BE2C (cell line): ENCODE data around the gene ZNF644.

Source experiments
- DNase-seq: peaks from one replicate; pipeline ENCODE4 v3.0.0-alpha.2; 2020
- H3K27me3 ChIP-seq: fragments of 250-450 bp; sonication (Bioruptor Pico); 2 replicates; pipeline ENCODE4 v1.5.1; 2020; ENCODE audit warnings: mild to moderate bottlenecking
- H3K36me3 ChIP-seq: fragments of 250-450 bp; sonication (Bioruptor Pico); 2 replicates; pipeline ENCODE4 v1.5.1; 2020; ENCODE audit warnings: mild to moderate bottlenecking
- H3K4me1 ChIP-seq: fragments of 250-450 bp; sonication (Bioruptor Pico); 2 replicates; pipeline ENCODE4 v1.5.1; 2020
- H3K4me3 ChIP-seq: 2 replicates; pipeline ENCODE4 v1.5.1; 2011; ENCODE audit warnings: low read depth, low read length
- H3K9me3 ChIP-seq: fragments of 250-450 bp; sonication (Bioruptor Pico); 2 replicates; pipeline ENCODE4 v1.5.1; 2020
- TF ChIP-seq, protein P1 (sequence below): IDR thresholded peaks from 2 replicates; pipeline ENCODE4 v1.5.1; 2012; ENCODE audit warnings: mild to moderate bottlenecking, low read depth, low read length

The ZNF644 gene

DNA sequence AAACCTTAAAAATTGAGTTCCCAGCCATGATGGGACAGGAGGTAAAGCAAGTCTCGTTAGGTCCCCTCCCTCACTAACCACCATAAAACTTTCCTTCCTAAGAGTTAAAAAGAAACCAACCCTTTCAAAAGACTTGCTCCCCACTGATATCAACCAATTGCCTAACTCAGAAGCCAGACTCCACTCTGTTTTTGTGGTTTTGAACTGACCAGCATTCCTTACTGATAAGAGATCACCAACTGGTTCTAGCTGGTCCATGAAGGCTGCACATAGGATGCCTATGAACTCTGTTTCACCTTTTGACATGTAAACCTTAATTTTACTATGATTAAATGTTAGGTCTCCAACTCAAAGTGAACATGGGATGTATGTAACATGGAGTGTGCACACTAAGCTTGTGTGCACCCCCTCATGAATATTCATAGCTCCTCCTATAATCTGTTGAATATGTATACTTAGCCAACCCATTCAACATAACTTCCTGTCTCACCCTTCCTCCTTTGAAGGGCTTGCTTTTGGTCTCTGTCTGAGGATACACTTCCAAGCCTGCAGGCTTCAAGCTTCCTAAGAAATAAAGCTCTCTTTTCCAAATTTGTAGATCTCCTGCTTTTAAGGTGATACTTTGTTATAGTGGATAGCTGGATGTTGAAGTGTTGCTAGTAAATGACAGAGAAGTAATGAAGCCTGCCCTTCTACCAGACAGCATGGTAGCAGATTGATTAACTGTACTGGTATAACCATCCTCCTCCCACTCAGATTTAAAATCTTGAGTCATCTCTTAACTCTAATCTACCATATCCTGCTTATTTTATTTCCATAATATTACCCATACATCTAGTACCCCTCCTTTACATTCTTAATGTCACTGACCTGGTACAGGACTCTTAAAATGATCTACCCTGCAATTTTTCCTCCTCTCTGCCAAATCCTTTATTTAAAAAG, 95.6 kb downstream of the ZNF644 start:
- Histone ChIP-seq H3K36me3 (no peaks in the 10 kb centered on the region), H3K4me1 (no peaks in the 10 kb centered on the region), H3K27me3 (no peaks in the 10 kb centered on the region), H3K4me3 (no peak overlapping the region), H3K9me3 (no peaks in the 10 kb centered on the region)
- no peak for DNase-seq
- TF ChIP-seq, protein P1, sequence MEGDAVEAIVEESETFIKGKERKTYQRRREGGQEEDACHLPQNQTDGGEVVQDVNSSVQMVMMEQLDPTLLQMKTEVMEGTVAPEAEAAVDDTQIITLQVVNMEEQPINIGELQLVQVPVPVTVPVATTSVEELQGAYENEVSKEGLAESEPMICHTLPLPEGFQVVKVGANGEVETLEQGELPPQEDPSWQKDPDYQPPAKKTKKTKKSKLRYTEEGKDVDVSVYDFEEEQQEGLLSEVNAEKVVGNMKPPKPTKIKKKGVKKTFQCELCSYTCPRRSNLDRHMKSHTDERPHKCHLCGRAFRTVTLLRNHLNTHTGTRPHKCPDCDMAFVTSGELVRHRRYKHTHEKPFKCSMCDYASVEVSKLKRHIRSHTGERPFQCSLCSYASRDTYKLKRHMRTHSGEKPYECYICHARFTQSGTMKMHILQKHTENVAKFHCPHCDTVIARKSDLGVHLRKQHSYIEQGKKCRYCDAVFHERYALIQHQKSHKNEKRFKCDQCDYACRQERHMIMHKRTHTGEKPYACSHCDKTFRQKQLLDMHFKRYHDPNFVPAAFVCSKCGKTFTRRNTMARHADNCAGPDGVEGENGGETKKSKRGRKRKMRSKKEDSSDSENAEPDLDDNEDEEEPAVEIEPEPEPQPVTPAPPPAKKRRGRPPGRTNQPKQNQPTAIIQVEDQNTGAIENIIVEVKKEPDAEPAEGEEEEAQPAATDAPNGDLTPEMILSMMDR = no peak

DNA sequence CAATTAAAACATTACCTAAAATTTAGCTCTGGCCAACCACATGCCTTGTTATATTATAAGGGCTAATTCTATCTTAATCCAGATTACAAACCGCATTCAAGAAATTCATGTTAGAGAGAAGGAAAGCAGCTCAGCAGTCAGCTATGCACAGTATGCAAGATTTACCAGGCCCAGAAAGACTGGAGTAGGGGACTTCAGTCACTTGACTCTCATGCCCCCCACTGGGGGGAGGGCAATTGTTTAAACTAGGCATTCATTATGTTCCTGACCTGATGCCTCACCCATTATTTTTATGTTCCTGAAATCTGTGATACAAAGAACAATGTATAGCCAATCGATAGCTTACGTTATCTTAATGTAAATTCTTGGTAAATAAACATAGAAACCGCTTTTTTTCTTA, 96.9 kb downstream of the ZNF644 start:
- H3K9me3 ChIP-seq = no peaks in the 10 kb centered on the region
- no peak overlapping the region for H3K4me3 ChIP-seq
- TF ChIP-seq, protein P1 = no peak
- DNase-seq = no peak
- no peaks in the 10 kb centered on the region for H3K27me3 ChIP-seq
- H3K4me1 ChIP-seq = no peaks in the 10 kb centered on the region; the same call in 1 of the 2 replicates
- H3K36me3 ChIP-seq = no peaks in the 10 kb centered on the region

DNA sequence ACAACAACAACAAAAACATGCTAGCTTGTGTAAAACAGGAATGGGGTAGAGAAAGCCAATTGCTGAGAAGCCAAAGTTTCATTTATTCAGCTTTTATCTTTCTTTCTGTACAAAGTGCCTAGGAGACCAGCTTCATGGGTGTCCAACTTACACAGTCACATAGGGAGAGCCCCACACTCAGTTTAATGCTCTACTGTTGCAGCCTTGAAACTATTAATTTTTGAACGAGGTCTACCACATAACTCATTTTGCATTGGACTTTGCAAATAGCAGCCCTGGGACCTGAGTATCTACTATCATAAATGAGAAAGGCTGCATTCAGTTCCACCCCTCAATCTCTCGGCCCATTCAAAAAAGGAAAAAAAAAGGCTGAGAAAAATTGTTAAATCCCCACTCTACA, 98.8 kb downstream of the ZNF644 start:
- Histone ChIP-seq H3K4me3 (no peak overlapping the region), H3K27me3 (no peaks in the 10 kb centered on the region), H3K4me1 (peaks cover 3% of the 10 kb centered on the region; the same call in 1 of the 2 replicates), H3K36me3 (no peaks in the 10 kb centered on the region), H3K9me3 (no peaks in the 10 kb centered on the region)
- TF ChIP-seq, protein P1 = no peak
- DNase-seq = no peak

DNA sequence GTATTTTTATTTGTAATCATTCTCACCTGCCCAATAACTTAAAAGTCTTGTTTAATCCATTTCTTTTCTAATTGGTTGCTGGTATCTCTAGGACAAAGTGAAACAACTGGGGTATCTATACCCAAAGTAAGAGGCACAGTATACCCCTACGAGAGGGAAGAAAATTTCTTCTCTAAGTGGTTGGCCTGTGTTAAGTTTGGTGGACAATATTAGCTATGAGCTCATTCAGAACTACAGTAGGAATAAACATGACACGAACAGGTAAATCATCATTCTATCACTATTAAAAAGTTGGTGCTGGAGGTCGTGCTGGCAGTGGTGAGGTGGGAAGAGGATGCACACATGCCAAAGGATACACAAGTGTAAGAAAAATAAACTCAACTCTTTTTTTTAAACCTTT, 99.6 kb downstream of the ZNF644 start:
- H3K4me3 ChIP-seq = no peak overlapping the region
- H3K4me1 ChIP-seq = peaks cover 3% of the 10 kb centered on the region; the same call in 1 of the 2 replicates

DNA sequence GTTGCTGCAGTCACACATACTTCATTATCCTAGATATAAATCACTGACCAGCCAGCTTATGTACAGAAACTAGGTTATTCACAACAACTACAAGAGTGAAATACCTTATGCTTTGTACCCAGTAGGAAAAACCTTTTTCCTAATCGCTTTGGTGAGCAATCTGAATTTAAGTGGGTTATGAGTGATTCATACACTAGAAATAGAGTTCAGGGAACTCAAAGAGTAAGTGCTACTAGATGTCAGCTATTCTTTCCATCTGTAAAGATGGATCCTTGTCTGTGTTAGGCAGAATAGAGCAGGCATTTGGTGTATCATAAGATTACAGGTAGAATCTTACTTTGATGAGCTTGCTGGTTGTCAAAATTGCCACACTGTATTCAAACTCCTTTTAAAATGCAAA, 101.9 kb downstream of the ZNF644 start:
- no peak for DNase-seq
- TF ChIP-seq, protein P1 = no peak
- Histone ChIP-seq H3K4me3 (no peak overlapping the region), H3K27me3 (no peaks in the 10 kb centered on the region), H3K4me1 (peaks cover 3% of the 10 kb centered on the region; the same call in 1 of the 2 replicates), H3K9me3 (no peaks in the 10 kb centered on the region), H3K36me3 (no peaks in the 10 kb centered on the region)

More for the DNA sequence above, 99.6 kb downstream of the ZNF644 start:
- no peak for DNase-seq
- Histone ChIP-seq H3K27me3 (no peaks in the 10 kb centered on the region), H3K9me3 (no peaks in the 10 kb centered on the region), H3K36me3 (no peaks in the 10 kb centered on the region)
- TF ChIP-seq, protein P1 = no peak

DNA sequence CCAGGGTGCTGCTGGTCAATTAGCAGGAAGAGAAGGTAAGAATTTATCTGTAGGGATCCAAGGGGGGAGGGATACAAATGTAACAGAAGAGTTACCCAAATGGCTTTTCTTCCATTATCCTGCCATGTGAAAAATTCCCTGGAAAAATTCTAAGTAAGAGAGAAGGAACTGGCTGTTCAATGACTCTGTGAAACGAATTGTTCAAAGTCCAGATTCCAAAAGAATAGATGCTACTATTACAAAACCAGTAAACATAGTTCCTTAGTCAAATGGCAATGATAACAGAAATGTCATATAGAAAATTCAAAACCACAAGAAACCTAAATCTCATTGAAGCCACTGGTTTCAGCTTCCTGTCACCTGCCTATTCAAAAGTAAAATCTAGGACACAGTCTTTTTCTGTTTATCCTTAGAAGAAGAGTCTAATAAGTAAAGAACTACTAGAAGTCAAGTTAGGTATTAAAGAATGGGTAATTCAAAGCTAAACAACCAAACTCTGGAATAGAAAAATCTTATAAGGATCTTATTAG, 102.6 kb downstream of the ZNF644 start:
- Histone ChIP-seq H3K4me3 (no peak overlapping the region), H3K4me1 (peaks cover 3% of the 10 kb centered on the region; the same call in 1 of the 2 replicates), H3K9me3 (no peaks in the 10 kb centered on the region), H3K36me3 (no peaks in the 10 kb centered on the region), H3K27me3 (no peaks in the 10 kb centered on the region)
- TF ChIP-seq, protein P1 = no peak
- DNase-seq = no peak
